ENCODE measurements around the gene SH3GL1. TPM values are rescaled to one million over a fixed set of nuclear protein-coding genes. Genes with fewer than 3 reads are reported as not detected.

SH3GL1 gene, protein sequence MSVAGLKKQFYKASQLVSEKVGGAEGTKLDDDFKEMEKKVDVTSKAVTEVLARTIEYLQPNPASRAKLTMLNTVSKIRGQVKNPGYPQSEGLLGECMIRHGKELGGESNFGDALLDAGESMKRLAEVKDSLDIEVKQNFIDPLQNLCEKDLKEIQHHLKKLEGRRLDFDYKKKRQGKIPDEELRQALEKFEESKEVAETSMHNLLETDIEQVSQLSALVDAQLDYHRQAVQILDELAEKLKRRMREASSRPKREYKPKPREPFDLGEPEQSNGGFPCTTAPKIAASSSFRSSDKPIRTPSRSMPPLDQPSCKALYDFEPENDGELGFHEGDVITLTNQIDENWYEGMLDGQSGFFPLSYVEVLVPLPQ
- 74.6 and 119 TPM in 2 replicates for total RNA-seq (2011; cell fraction: chromatin; rRNA removed; ENCODE audit: low replicate concordance)
- total RNA-seq (2011; cell fraction: nucleolus; rRNA removed), result 59.7 and 60.0 TPM in 2 replicates
- 58.7 and 78.3 TPM in 2 replicates for total RNA-seq (2011; cell fraction: nucleoplasm; rRNA removed)
- total RNA-seq (2014; rRNA removed), result 48.0 and 60.1 TPM in 2 replicates
- 6.1 and 9.4 TPM in 2 replicates for total RNA-seq (2014; rRNA removed; fragmentation: Illumina TruSeq; extraction: Trizol)
- 28.6 and 29.1 TPM in 2 replicates for total RNA-seq (2015; rRNA removed; fragmentation: Illumina TruSeq; extraction: Trizol)
- 72.0 and 75.3 TPM in 2 replicates for total RNA-seq (2021)
- 25.7 and 44.0 TPM in 2 replicates for polyA plus RNA-seq (2011; rRNA removed)
- polyA plus RNA-seq (2011; cell fraction: cytosol; rRNA removed), result 41.8 and 96.4 TPM in 2 replicates
- polyA plus RNA-seq (2011; cell fraction: nucleus; rRNA removed), result 68.2 and 94.2 TPM in 2 replicates
- polyA plus RNA-seq (2012), result 51.2 and 58.7 TPM in 2 replicates
- polyA plus RNA-seq (2014; fragmentation: Illumina TruSeq; extraction: Trizol), result 25.5 and 57.0 TPM in 2 replicates
- polyA plus RNA-seq (2014; fragmentation: Nextera tagmentation; extraction: Ambion mirVana), result 1 to 10 TPM; 1.7 to 2.1 TPM
- 58.5 and 64.7 TPM in 2 replicates for polyA plus RNA-seq (2014; rRNA removed)
- 8.2 and 13.7 TPM in 2 replicates for polyA minus RNA-seq (2011; rRNA and poly(A)+ RNA removed)
- polyA minus RNA-seq (2011; cell fraction: cytosol; rRNA and poly(A)+ RNA removed), result 31.3 and 36.5 TPM in 2 replicates
- 17.4 and 22.5 TPM in 2 replicates for polyA minus RNA-seq (2011; cell fraction: nucleus; rRNA and poly(A)+ RNA removed)
- Bru-seq, nascent RNA, result percentile 78 among the genes with signal in this experiment
- BruChase-seq, experiment 1, labeled RNA remaining after a 2-hour chase, result percentile 83 among the genes with signal in this experiment
- BruChase-seq, experiment 2, labeled RNA remaining after a 6-hour chase, result percentile 78 among the genes with signal in this experiment
- long read RNA-seq, experiment 1, transcript SH3GL1-201 (10 exons, 2,516 nt), result major isoform, 102 of 302 reads
- long read RNA-seq, experiment 1, partial matches to known transcripts, result 22 of 302 reads
- long read RNA-seq, experiment 1, other reads (novel, unspliced or antisense), result 174 of 302 reads
- long read RNA-seq, experiment 2, transcript SH3GL1-201 (10 exons, 2,516 nt), result major isoform, 66 of 129 reads
- long read RNA-seq, experiment 2, partial matches to known transcripts, result 28 of 129 reads
- long read RNA-seq, experiment 2, other reads (novel, unspliced or antisense), result 31 of 129 reads
- long read RNA-seq, experiment 3, transcript SH3GL1-201 (10 exons, 2,516 nt), result major isoform, 5 of 11 reads
- long read RNA-seq, experiment 3, partial matches to known transcripts, result 1 of 11 reads
- long read RNA-seq, experiment 3, other reads (novel, unspliced or antisense), result 5 of 11 reads

DNA sequence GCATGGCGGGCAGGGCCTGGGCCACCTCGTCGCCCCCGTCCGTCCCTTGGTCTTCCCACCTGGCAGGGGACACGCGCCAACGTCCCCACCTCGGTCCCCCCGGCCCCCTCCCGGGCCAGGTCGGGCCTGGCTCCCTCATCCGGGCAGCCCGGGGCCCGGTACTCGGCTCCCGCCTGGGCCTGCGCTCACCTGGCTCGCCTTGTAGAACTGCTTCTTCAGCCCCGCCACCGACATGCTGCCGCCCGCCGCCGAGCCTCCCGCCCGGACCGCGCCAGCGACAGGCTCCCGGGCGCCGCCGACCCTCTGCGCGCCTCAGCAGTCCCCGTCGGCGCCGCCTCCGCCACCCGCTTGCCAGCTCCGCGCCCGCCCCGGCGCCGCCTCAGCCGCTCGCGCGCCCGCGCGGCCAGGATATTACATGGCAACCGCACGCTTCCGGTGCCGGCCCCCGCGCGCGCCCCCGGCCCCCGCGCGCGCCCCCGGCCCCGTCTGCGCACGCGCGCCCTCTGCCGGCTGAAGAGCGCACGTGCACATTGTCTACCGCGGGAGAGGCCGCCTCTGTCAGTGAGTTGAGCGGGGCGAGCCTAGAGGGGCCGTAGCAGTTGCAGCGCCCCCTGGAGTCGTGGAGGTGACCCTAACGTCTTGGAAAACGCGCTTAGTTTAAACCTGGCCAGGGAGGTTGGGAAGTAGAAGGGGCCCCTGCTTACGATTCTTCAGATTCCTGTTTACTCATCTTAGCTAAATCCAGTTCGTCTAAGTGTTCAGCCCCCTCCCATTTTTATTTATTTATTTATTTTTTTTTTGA is at the start of gene SH3GL1:
Gene SH3GL1 (minus strand): TSS at position 413 of the 802 bp plus-strand sequence. CDS start 179 bp downstream, at position 234.
- BruUV-seq (replicated peaks), result no TSS peak
- ATAC-seq (peak; percentile 54), FAIRE-seq (peak; percentile 87), DNase-seq (ENCODE audit: extremely low read depth in 1 of 4, low spot score in 3 of 4) (peak; percentile 80 to 95 (median 86))
- CTCF ChIA-PET (ENCODE audit: low intra/inter-chr PET ratio), result interaction anchor here (0.7 to 3.9 kb wide), 4 partner anchors 25 to 158 kb away, joined by 3 to 49 read pairs (median 4); no protein-coding TSS in a partner anchor
- Histone ChIP-seq H3K36me3 (ENCODE audit: control insufficient read depth, insufficient read depth, low read length) (peaks cover 46% of the 10 kb centered on the region), H3K4me3 (peak within 1 kb of the TSS; percentile 99), H3K27ac (ENCODE audit: extremely low read depth, low read depth, low read length) (peak within 1 kb of the TSS; percentile 94), H3K4me2 (ENCODE audit: insufficient read depth, low read length) (peak within 1 kb of the TSS; percentile 98), H3K4me1 (replicated peaks in 1 of 2; ENCODE audit: control insufficient read depth in 2 of 2, insufficient read depth in 2 of 2, low read length in 2 of 2) (peaks cover 22 to 23% of the 10 kb centered on the region in 2 experiments; a peak in 4 of 5 replicates), H3K9ac (ENCODE audit: insufficient read depth in 1 of 2, low read depth in 2 of 2, low read length in 2 of 2) (peak within 1 kb of the TSS; percentile 94 to 97), H2AFZ (ENCODE audit: low read depth, low read length) (peak within 1 kb of the TSS; percentile 79), H3K27me3 (ENCODE audit: control insufficient read depth in 2 of 2, insufficient read depth in 2 of 2, low read length in 2 of 2) (no peaks in the 10 kb centered on the region), H3K79me2 (ENCODE audit: control insufficient read depth, insufficient read depth, low read length) (peaks cover 87% of the 10 kb centered on the region), H3K9me1 (ENCODE audit: control insufficient read depth, insufficient read depth, low read length) (peaks cover 5% of the 10 kb centered on the region), H4K20me1 (replicated peaks; ENCODE audit: control insufficient read depth, insufficient read depth, low read length) (peaks cover 32% of the 10 kb centered on the region), H3K9me3 (replicated peaks; ENCODE audit: control insufficient read depth, insufficient read depth, low read depth, low read length) (no peaks in the 10 kb centered on the region)
- WGBS (ENCODE audit: insufficient coverage, low coverage, missing lambda C conversion rate), result under 1% methylated on average over 28 of the region's 90 CpGs
- in situ Hi-C loops (cut with MboI), result no loop called here
- POLR2A ChIA-PET, result interaction anchor here (0.6 to 1.0 kb wide), 4 partner anchors 25 to 1257 kb away, joined by 3 to 7 read pairs (median 4); no protein-coding TSS in a partner anchor
- intact Hi-C loops (cut with micrococcal nuclease), result loop anchor here (1.0 to 5.0 kb wide), 3 partner anchors 25 to 237 kb away; partner anchors contain the start of gene TNFAIP8L1
- TF ChIP-seq ZNF408 (CRISPR knock-in tag; IDR thresholded peaks at IDR 0.05; ENCODE audit: low read depth) (no peak), MTA3 (IDR thresholded peaks at IDR 0.05; ENCODE audit: borderline replicate concordance) (0 out of 2 replicates have a peak, but pooled peaks have one; percentile 16), FOXK1 (CRISPR knock-in tag; IDR thresholded peaks at IDR 0.05; ENCODE audit: borderline replicate concordance) (no peak), ZNF217 (CRISPR knock-in tag; IDR thresholded peaks at IDR 0.05) (no peak), ZNF197 (CRISPR knock-in tag; IDR thresholded peaks at IDR 0.05; ENCODE audit: low read depth) (peak; percentile 97), SMARCC2 (IDR thresholded peaks at IDR 0.05; ENCODE audit: low read depth) (no peak), POLR2AphosphoS2 (IDR thresholded peaks at IDR 0.05; ENCODE audit: low read length) (no peak), ELF4 (CRISPR knock-in tag; IDR thresholded peaks at IDR 0.05) (no peak), POLR2G (IDR thresholded peaks at IDR 0.05; ENCODE audit: low read depth, low read length) (peak; percentile 86), FOXA3 (CRISPR knock-in tag; conservative IDR thresholded peaks at IDR 0.05 in 1 of 2, IDR thresholded peaks at IDR 0.05 in 1 of 2) (no peak), TOE1 (IDR thresholded peaks at IDR 0.05; ENCODE audit: borderline replicate concordance) (peak; percentile 34; the same call in 1 of the 2 replicates), TOE1 (CRISPR knock-in tag; IDR thresholded peaks at IDR 0.05; ENCODE audit: borderline replicate concordance, low read depth) (no peak), MTA1 (IDR thresholded peaks at IDR 0.05; ENCODE audit: borderline replicate concordance) (no peak)
- TF ChIP-seq, protein P1, sequence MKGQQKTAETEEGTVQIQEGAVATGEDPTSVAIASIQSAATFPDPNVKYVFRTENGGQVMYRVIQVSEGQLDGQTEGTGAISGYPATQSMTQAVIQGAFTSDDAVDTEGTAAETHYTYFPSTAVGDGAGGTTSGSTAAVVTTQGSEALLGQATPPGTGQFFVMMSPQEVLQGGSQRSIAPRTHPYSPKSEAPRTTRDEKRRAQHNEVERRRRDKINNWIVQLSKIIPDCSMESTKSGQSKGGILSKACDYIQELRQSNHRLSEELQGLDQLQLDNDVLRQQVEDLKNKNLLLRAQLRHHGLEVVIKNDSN (CRISPR knock-in tag; IDR thresholded peaks at IDR 0.05), result peak; percentile 64

Measured in K562 (cell line).